GM11168 (cell line): ENCODE measurements around the gene DIAPH2.
"Not testable (repeated sequence)": the region's sequence is repeated elsewhere in the genome, so short reads cannot be mapped to it uniquely, and the experiment has no call there.

Experiments used
- in situ Hi-C: fragments of 300-500 bp; cut with MboI; formaldehyde crosslinking; loops from one replicate; pipeline ENCODE4 v1.12.0; 2022; ENCODE audit warnings: low sequenced_read_pairs; ENCODE audit not compliant: unreplicated experiment

The DIAPH2 gene

DNA sequence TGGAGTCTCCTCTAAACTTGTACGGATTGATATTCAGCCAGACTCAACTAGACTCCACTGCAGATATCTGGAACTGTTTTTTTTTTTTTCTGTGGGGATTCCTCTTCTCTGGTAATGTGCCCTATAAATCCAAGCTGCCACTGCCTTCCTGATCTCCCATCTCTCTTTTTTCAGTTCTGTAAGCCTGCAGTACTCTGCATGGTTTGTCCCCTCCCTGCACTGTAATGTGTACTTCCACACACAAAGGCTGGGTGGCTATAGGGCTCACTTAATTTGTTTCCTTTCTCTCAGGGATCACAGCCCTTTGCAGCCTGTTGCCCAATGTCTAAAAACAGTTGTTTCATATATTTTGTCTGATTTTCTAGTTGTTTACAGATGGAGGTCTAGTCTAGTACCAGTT, 114.3 kb downstream of the DIAPH2 start:
- in situ Hi-C loops: no loop called here

- in situ Hi-C loops: no loop called here
Measured at GRCh38 chrX:96807318-96807717, 122.7 kb downstream of the DIAPH2 start.

- in situ Hi-C loops: no loop called here
Measured at GRCh38 chrX:96820935-96821334, 136.3 kb downstream of the DIAPH2 start.

DNA sequence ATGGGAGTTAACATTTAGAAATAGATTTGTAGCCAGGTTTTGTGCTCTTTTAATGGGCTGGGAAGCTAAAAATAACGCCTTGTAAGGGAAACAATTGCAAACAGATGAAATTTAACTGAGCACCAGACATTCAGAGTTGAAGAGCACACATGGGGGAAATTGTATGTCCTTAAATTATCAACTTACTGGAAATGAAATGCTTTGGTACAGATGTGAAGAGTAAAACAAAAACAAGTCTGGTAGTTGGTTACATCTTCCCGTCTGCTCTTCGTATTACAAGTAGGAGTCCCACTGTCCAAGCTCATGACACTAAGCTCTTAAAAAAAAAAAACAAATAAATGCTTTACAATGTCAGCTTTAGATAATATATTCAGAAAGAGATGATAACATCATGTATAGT, 139.5 kb downstream of the DIAPH2 start:
- in situ Hi-C loops: no loop called here

DNA sequence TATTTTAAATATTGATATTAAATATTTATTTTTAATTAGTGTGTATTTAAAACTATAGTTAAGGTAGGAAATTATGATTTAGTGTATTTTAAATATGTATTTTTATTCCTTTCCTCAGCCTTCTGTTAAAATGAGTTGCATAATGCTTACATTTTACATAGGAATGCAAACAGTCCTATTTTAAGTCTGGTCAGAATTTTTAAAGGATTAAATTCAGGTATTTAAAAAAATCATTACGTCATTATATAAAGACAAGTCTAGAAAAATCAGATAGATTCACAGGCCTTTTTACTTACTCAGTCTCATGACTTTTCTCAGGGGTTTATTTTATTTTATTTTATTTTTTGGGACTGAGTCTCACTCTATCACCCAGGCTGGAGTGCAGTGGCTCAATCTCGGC, 148.7 kb downstream of the DIAPH2 start:
- in situ Hi-C loops: no loop called here

DNA sequence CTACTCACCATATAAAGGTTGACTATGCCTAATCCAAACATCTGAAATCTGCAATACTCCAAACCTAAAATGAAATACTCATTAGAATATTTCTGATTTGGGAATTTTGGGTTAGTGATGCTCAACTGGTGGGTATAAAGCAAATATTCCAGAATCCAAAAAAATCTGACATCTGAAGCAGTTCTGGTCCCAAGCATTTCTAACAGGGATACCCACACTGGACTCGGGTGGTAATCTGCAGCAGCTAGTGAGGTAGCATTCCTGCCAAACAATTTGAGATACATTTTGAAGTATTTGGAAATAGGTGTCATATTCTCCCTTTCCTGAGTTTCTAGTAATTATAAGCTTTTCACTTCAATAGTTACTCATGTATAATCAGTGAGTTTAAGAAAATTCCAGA, 149.5 kb downstream of the DIAPH2 start:
- in situ Hi-C loops: no loop called here

- in situ Hi-C loops: no loop called here
Measured at GRCh38 chrX:96835660-96836289, 151.1 kb downstream of the DIAPH2 start.

GRCh38 chrX:96837808-96838207, 153.2 kb downstream of the DIAPH2 start:
- in situ Hi-C loops: no loop called here

DNA sequence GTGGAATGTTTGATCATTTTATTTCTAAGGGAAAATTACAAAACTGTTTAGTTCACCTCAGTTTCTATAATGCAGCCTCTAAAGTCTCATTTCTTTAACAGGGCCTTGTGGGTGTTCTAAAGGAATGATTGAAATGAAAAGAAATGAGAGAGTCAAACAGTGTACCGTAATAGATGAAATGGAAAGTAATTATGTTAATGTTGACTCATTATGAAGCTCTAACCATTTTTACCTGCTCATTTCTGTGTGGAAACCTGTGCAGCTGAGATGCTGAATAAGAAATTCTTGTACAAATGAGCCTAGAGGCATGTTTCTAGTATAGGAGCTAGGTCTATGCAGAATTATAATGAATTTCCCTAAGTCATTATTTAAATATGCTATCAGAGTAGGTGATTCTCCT, 153.9 kb downstream of the DIAPH2 start:
- in situ Hi-C loops: no loop called here

GRCh38 chrX:96841325-96841724, 156.7 kb downstream of the DIAPH2 start:
- in situ Hi-C loops: no loop called here

DNA sequence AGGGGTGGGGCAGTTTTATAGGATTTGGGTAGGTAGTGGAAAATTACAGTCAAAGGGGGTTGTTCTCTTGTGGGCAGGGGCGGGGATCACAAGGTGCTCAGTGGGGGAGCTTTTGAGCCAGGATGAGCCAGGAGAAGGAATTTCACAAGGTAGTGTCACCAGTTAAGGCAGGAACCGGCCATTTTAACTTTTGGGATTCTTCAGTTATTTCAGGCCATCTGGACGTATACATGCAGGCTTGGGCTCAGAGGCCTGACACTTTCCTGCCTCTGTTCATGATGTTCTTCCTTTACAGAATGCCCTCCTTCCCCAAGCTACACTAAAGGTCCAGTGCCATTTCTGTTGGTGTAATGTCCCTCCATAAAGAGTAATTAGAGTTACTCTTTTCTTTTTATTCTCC, 157.2 kb downstream of the DIAPH2 start:
- in situ Hi-C loops: not testable (repeated sequence)

- in situ Hi-C loops: no loop called here
Measured at GRCh38 chrX:96843566-96843965, 158.9 kb downstream of the DIAPH2 start.

- in situ Hi-C loops: no loop called here
Measured at GRCh38 chrX:96846841-96847240, 162.2 kb downstream of the DIAPH2 start.

GRCh38 chrX:96859422-96859821, 174.8 kb downstream of the DIAPH2 start:
- in situ Hi-C loops: not testable (repeated sequence)

GRCh38 chrX:96861218-96861617, 176.6 kb downstream of the DIAPH2 start:
- in situ Hi-C loops: no loop called here

- in situ Hi-C loops: no loop called here
Measured at GRCh38 chrX:96861661-96862060, 177.0 kb downstream of the DIAPH2 start.

- in situ Hi-C loops: no loop called here
Measured at GRCh38 chrX:96883608-96884007, 199.0 kb downstream of the DIAPH2 start, which contains the start of gene RPA4. Gene RPA4 (plus strand): TSS chrX:96883908. CDS start chrX:96884311, 403 bp downstream.

- in situ Hi-C loops: no loop called here
Measured at GRCh38 chrX:96884027-96884426, 199.4 kb downstream of the DIAPH2 start.

DNA sequence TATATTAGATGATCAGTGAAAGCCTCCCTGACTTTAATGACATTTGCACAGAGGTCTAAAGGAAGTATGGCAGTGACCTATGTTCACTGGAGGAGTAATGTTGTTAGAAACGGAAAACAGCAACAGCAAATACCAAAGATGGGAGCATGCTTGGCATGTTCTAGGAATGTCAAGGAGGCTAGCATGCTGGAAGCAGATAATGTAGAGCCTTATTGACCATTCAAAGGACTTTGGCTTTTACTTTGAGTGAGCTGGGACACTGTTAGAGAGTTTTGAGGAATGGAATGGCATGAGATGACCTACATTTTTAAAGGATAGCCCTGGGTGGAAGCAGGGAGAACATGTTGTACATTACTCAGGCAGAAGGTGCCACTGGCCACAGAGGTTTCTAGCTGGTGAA, 205.1 kb downstream of the DIAPH2 start:
- in situ Hi-C loops: no loop called here

GRCh38 chrX:96906741-96907140, 222.1 kb downstream of the DIAPH2 start:
- in situ Hi-C loops: no loop called here

- in situ Hi-C loops: no loop called here
Measured at GRCh38 chrX:96907516-96908272, 223.1 kb downstream of the DIAPH2 start.

GRCh38 chrX:96909291-96909690, 224.6 kb downstream of the DIAPH2 start:
- in situ Hi-C loops: no loop called here
